ENCODE results near the gene ZNF581.

Gene ZNF581

GRCh38 chr19:55690769-55691545 is 47.5 kb downstream of the ZNF581 start:
- DNase-seq: no peak
- H3K9me3 ChIP-seq (ENCODE audit: severe bottlenecking): no peaks in the 10 kb centered on the region
- no peaks in the 10 kb centered on the region for H3K27me3 ChIP-seq (ENCODE audit: insufficient read depth, low read depth, severe bottlenecking)
- H3K36me3 ChIP-seq: peaks cover 54% of the 10 kb centered on the region
- no peak overlapping the region for H3K27ac ChIP-seq
- TF ChIP-seq CTCF (IDR thresholded peaks at IDR 0.05; ENCODE audit: low read depth, low read length): no peak
- H3K4me3 ChIP-seq (ENCODE audit: low read depth, low read length): no peak overlapping the region

GRCh38 chr19:55691561-55692481 is 48.4 kb downstream of the ZNF581 start:
- Histone ChIP-seq H3K27ac (no peak overlapping the region), H3K4me3 (ENCODE audit: low read depth, low read length) (no peak overlapping the region), H3K9me3 (ENCODE audit: severe bottlenecking) (no peaks in the 10 kb centered on the region), H3K27me3 (ENCODE audit: insufficient read depth, low read depth, severe bottlenecking) (no peaks in the 10 kb centered on the region), H3K36me3 (peaks cover 60% of the 10 kb centered on the region)
- TF ChIP-seq CTCF (IDR thresholded peaks at IDR 0.05; ENCODE audit: low read depth, low read length): no peak
- DNase-seq: no peak

GRCh38 chr19:55692681-55693081 is 49.2 kb downstream of the ZNF581 start:
- H3K9me3 ChIP-seq (ENCODE audit: severe bottlenecking): no peaks in the 10 kb centered on the region
- no peaks in the 10 kb centered on the region for H3K27me3 ChIP-seq (ENCODE audit: insufficient read depth, low read depth, severe bottlenecking)
- H3K4me3 ChIP-seq (ENCODE audit: low read depth, low read length): no peak overlapping the region
- peaks cover 60% of the 10 kb centered on the region for H3K36me3 ChIP-seq
- no peak for TF ChIP-seq CTCF (IDR thresholded peaks at IDR 0.05; ENCODE audit: low read depth, low read length)
- no peak overlapping the region for H3K27ac ChIP-seq
- no peak for DNase-seq

- no peaks in the 10 kb centered on the region for H3K27me3 ChIP-seq (ENCODE audit: insufficient read depth, low read depth, severe bottlenecking)
- H3K27ac ChIP-seq: no peak overlapping the region
- DNase-seq: no peak
- no peak overlapping the region for H3K4me3 ChIP-seq (ENCODE audit: low read depth, low read length)
- no peak for TF ChIP-seq CTCF (IDR thresholded peaks at IDR 0.05; ENCODE audit: low read depth, low read length)
- peaks cover 56% of the 10 kb centered on the region for H3K36me3 ChIP-seq
- no peaks in the 10 kb centered on the region for H3K9me3 ChIP-seq (ENCODE audit: severe bottlenecking)
These were observed 50.0 kb downstream of the ZNF581 start for GRCh38 chr19:55693336-55693974.

- H3K4me3 ChIP-seq (ENCODE audit: low read depth, low read length): no peak overlapping the region
- TF ChIP-seq CTCF (IDR thresholded peaks at IDR 0.05; ENCODE audit: low read depth, low read length): no peak
- H3K9me3 ChIP-seq (ENCODE audit: severe bottlenecking): no peaks in the 10 kb centered on the region
- DNase-seq: no peak
- H3K27me3 ChIP-seq (ENCODE audit: insufficient read depth, low read depth, severe bottlenecking): no peaks in the 10 kb centered on the region
- no peak overlapping the region for H3K27ac ChIP-seq
- H3K36me3 ChIP-seq: peaks cover 51% of the 10 kb centered on the region
These were observed 50.8 kb downstream of the ZNF581 start for GRCh38 chr19:55694241-55694655.

Measured in WERI-Rb-1 (cell line).